HG02610 (cell line): Measurements from ENCODE around the gene TTLL12.

Experiments
- ATAC-seq: cut with Tn5 transposase; IDR thresholded peaks from one replicate; pipeline ENCODE4 v1.9.1; 2021; ENCODE audit warnings: mild to moderate bottlenecking, moderate library complexity; ENCODE audit not compliant: unreplicated experiment

TTLL12 gene

DNA sequence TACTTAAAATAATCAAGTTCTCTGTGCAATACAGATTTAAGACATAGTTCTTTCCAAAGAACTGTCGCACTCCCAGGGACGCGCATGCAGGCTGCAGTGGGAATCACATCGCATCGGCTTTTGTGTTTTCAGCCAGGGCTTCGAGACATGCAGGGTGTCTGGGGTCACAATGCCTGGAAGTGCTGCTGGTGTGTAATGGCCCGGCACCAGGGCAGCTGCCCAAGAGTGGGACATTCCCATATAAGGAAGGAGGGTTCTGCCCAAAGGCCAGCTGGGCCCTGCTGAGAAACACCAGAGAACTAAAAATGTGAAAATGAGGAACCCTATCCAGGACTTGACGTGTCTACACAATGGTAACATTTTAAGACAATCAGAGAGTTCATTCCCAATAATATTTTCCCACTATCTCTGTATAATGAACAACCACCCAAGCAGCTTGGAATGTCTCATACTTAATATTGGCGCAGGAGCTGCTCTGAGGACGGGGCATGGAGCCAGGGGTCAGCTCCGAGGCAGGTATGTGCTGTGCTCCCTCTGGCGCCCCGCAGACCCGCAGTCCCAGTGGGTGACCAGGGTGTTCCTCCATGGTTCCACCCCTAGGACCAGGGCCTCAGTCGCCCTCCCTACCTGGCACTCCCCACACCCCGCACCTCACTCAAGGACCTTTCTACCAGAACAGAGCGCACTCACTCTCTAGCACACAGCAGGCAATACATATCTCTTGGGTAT, 55.0 kb downstream of the TTLL12 start:
- no peak for ATAC-seq

DNA sequence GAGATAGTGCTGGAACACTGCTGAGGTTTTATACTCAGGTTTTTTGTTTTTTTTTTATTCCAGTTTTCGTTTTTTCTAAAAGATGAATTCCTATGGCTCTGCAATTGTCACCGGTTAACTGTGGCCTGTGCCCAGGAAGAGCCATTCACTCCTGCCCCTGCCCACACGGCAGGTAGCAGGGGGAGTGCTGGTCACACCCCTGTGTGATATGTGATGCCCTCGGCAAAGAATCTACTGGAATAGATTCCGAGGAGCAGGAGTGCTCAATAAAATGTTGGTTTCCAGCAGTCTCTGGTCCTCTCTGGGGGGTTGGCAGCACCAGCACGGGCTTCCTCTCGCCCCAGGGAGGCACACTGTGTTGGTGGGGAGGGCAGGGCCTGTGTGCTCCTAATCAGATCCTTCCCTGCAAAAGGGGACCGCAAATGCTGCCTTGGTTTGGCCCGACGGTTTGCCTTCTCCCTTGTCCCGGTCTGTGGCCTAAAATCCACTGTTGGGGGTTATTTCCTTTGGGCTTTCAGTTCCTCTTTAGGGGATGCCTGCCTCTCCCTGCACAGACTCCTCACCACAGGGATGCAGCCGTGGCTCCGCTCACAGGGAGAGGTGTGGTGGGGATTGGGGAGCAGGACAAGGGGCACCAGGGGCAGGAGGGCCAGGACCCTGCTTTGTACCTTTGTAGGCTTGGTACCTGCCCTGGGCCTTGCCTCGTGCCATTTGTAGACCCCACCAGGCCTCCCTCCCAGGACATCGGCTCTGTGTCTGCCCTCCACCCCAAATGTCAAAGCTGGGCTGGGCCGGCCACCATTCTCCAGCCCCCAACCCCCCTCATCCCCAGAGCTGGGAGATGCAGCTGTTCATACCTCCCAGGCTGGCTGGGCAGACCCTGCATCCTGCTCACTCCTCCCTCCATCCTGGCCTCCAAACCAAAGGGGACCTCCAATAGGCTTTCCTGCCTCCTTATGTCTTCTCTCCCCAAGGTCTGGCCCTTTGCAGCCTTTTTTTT, 57.2 kb downstream of the TTLL12 start:
- ATAC-seq = no peak

DNA sequence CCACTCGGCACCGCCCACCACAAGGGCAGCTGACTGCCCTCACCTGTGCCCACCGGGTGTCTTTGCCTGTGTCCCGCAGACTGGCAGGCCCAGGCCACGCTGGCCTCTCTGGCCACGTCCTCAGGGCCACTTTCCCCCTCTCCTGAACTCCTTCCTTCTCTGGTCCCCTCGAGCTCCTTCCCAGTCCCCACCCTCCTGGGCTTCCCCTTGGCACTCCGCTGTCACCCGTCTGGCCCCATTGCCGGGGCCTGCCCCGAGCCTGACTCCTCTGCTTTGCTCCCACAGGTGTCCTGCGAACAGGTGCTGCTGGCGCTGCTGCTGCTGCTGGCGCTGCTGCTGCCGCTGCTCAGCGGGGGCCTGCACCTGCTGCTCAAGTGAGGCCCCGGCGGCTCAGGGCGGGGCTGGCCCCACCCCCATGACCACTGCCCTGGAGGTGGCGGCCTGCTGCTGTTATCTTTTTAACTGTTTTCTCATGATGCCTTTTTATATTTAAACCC, 58.0 kb downstream of the TTLL12 start:
- no peak for ATAC-seq

DNA sequence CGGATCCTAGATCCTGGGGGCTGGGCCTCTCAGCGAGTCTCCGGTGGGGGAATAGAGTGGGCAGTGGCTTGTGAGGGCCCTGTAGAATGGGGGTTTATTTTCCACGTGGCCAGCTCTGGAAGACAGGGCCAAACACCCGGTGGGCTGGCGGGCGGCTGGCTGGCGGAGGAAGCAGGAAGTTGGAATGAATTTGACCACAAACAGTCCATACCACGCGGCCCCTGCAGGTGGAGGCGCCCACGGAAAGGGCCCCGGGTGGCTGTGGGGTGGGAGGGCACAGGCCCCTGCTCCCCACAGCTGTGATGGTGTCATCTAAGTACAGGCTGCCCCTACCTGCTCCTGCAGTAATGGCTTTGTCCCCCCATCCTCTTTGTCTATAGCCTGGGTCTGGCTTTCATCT, 58.8 kb downstream of the TTLL12 start:
- no peak for ATAC-seq

DNA sequence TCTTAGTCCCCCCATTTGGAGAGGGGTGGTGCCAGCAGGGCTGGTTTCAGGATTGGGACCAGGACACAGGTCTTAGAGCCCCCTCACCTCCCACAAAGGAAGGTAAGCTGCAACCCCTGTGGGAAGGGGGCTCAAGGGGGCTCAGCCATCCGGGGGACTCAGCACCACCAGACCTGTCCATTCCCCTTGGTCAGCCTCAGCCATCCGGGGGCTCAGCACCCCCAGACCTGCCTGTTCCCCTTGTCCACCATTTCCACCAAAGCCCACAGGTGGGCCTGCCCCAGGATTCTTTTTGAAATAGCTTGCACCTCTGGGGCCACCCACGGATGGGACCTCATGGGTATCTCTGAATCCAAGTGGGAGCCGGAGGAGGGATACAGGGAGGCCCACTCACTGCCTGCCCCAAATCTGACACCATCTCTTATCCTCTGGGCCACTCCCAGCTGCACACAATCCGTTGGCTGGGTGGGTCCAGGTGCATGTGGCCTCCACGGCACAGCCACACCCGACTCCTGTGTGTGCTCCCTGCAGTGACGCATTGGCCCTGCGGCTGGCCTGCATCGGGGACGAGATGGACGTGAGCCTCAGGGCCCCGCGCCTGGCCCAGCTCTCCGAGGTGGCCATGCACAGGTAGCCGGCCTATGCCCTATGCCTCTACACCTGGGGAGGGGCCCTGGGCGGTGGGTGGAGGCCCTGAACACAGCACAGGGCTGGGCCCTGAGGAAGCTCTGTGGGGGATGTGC, 59.6 kb downstream of the TTLL12 start:
- no peak for ATAC-seq

DNA sequence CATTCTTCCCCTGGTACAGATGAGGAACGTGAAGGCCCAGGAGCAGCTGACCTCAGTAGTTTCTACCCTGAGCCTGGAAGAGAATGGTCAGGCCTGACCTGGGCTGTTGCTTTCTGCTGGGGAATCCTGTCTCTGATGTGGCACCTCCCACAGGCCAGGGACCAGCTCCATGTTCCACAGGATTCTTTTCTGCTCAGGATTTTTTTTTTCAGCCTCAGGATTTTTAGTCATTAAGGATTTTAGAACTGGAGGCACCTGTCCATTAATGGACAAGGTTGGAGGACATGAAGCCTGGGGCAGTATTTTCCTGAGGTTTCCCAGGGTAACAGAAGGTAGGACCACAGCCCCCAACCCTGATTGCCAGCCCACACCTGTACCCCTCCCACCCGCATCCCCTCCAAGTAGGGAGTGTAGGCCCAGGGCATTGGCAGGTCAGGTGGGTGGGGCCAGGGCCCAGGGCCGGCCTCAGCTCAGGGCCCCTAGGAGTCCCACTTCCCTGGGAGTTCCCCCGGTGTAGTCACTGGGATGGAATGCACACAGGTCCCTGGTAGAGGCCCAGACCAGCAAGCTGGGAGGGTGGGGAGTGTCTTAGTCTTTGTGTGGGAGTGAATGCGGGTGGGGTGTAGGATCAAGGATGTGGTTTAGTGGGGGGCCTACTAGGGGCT, 60.3 kb downstream of the TTLL12 start:
- no peak for ATAC-seq

DNA sequence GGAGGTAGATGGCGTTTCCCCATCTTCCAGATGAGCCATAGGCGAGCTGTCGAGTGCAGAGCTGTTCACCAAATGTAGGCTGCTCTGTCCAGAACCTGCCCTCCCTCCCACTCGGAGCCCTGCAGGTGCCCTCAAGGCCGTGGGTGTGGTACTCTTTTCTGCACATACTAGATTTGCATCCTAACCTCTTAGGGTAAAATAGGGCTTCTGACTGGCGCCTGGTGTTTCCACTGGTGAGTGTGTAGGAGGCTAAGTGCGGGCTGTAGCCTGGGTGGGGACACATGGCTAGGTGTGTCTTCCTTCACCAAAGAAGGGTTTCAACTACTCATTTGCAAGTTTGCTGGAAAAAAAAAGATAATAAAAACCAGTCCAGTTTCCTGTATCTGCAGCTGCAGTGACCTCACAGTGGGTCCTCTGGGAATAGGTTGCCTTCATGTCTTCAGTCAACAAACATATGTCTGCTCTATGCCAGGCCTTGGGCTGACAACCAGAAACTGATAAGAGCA, 67.9 kb downstream of the TTLL12 start:
- ATAC-seq = peak; percentile 61

DNA sequence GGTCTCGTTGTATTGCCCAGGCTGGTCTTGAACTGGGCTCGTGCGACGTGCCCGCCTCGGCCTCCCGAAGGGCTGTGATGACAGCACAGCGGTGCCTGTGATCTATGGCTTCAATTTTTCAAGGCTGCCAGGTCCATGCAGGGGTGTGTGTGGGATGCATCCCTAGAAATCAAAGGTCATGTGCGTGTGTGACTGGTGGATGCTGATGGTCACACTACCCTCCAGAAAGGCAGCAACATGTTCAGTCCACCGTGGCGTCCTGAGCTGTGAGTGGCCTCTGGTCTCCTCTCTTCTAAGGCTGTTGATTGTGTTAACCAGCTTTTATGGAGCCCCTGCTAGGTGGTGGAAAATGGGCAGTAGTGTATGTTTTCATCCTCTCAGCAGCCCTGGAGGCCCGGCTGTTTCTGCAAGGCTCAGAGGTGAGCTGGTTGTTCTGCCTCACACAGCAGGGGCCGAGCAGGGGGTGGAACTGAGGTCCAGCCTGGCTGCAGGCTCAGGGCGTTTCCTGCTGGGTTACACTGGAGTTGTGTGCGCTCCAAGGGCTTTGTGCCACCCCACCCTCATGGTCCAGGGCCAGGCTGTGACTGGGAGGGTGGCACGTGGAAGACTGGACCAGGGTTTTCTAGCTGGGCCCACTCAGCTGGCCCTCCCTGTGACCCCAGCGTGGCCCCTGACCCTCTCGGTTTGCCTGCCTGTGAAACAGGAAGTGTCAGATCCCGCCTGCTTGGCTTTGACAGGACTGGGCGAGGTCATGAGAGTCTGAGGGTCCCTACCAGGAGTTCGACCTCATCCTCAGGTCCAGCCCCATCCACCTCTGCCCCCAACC, 68.7 kb downstream of the TTLL12 start:
- ATAC-seq = no peak

DNA sequence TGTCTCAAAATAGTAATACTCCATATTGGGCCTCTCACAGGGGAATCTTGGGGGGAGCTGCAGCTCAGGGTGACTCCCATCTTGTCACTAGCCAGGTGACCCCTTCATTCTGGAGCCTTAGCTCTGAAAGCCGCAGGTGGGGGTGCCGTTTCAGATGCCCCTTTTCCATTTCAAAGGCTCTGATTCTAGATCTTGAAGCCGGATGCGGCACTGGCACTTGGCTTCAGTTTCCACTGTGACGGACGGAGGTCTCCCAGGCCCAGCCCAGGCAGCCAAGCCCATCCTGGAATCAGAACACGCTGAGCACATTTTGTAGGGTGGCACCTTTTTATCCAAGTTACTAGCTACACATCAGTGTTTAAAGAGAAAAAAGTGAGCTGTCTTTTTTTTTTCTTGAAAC, 70.0 kb downstream of the TTLL12 start:
- no peak for ATAC-seq
